GM13976 (cell line): ENCODE results near the gene RAB11FIP4.
A peak's percentile ranks its signal among the peaks of the same experiment; 100 is the strongest.

Source experiments
- DNase-seq: peaks from one replicate; pipeline ENCODE4 v3.0.0; 2012; ENCODE audit warnings: low spot score
- in situ Hi-C: fragments of 300-500 bp; cut with MboI; formaldehyde crosslinking; loops from one replicate; pipeline ENCODE4 v1.12.0; 2022; ENCODE audit warnings: low sequenced_read_pairs, mixed read lengths, inconsistent platforms; ENCODE audit not compliant: unreplicated experiment
- TF ChIP-seq, protein P1 (sequence below): IDR thresholded peaks from 2 replicates; pipeline ENCODE4 v1.5.1; 2012; ENCODE audit warnings: borderline replicate concordance, mild to moderate bottlenecking; ENCODE audit not compliant: insufficient read depth; ENCODE audit errors: extremely low read depth, missing control alignments, control extremely low read depth

The RAB11FIP4 gene

DNA sequence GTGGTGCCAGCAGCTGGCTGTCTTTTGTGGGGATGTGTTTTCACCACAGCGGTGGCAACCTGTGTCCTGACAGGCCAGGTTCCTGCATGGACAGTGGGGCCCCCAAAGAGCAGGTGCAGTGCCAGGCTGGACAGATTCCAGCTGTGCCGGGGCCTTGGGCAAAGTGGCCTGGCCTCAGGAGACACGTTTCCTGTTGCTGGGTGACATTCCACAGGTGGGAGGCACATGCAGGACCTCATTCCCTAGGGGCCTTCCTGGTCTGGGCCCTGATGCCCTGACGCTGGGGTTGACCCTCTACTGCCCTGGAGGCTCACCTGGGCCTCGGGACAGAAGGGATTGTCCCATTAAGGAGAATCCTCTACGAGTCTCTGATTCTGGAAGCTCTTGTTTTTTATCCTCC lies 182.4 kb downstream of the RAB11FIP4 start:
- in situ Hi-C loops, result no loop called here
- no peak for DNase-seq
- TF ChIP-seq, protein P1, sequence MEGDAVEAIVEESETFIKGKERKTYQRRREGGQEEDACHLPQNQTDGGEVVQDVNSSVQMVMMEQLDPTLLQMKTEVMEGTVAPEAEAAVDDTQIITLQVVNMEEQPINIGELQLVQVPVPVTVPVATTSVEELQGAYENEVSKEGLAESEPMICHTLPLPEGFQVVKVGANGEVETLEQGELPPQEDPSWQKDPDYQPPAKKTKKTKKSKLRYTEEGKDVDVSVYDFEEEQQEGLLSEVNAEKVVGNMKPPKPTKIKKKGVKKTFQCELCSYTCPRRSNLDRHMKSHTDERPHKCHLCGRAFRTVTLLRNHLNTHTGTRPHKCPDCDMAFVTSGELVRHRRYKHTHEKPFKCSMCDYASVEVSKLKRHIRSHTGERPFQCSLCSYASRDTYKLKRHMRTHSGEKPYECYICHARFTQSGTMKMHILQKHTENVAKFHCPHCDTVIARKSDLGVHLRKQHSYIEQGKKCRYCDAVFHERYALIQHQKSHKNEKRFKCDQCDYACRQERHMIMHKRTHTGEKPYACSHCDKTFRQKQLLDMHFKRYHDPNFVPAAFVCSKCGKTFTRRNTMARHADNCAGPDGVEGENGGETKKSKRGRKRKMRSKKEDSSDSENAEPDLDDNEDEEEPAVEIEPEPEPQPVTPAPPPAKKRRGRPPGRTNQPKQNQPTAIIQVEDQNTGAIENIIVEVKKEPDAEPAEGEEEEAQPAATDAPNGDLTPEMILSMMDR, result no peak

DNA sequence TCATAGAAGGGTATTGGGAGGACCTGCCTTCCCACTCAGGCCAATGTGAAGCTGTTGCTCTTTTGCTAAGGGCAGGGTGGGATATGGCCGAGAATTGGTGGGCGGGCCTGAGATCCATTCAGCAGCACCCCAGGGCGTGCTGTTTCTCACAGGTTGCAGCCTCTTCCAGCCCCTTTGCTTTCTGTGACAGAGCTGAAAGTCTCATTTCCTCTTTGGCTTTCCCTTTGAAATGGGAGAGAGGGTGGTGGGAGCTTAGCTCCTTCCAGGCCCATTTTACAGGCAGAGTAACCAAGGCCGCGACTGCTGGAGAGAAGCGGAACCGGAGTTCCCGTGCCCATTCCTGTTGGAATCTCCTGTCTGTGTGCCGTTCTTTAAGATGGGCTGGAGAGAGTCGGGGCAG lies 183.0 kb downstream of the RAB11FIP4 start:
- in situ Hi-C loops, result no loop called here
- TF ChIP-seq, protein P1, result no peak
- DNase-seq, result no peak

DNA sequence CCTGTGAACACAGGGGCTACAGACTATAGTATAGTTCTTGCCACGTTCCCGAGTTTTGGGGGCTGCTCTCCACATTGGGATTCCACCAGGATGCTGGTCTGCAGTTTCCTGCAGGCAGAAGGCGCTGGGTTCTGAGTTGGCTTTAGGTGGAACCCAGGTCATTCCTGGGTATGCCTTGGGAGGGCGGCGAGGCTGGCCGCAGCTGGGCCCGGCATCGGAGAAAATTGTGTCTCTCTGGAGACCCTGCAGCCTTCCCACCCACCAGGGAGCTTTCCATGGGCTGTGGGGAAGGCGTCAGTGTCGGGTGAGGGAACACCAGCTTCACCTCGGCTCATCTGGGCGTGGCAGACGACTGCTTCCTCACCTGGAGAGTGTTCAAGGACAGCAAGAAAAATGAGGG lies 183.6 kb downstream of the RAB11FIP4 start:
- in situ Hi-C loops, result no loop called here
- DNase-seq, result peak; percentile 13
- TF ChIP-seq, protein P1, result no peak

DNA sequence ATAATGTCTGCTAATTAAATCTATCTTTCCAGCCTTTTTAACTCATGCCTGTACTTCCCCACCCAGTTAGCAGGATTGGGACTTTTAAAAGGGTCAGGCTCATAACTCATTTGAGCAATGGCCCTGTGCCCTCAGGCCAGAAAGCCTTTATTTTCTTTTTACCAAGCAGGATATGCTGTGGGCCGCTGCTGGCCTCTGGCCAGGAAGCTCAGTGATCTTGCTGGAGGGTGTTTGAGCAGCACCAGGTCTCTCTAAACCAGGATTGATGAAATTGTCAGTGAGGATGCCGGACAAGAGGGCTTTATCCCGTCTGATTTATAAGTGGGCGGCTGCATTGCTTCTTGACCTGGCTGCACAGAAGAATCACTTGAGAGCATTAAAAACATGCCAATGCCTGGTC lies 187.8 kb downstream of the RAB11FIP4 start:
- DNase-seq, result no peak
- TF ChIP-seq, protein P1, result no peak
- in situ Hi-C loops, result no loop called here

DNA sequence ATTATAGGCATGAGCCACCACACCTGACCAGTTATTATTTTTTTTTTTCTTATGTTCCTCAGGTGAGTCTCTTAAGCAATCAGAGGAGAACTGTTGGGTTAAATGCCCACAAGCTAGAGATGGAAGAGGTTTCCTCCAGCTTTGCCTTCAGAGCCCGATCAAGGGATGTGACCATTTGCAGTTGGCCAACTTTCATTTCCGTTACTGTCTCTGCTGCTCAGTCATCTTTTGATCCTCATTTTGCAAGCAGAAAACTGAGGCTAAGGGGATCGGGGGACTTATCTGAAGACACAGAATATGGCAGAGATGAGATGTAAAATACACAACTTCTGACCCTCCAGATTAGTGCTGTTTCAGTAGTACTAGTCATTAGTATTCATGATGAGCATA lies 188.8 kb downstream of the RAB11FIP4 start:
- no peak for DNase-seq
- in situ Hi-C loops, result no loop called here
- TF ChIP-seq, protein P1, result no peak

DNA sequence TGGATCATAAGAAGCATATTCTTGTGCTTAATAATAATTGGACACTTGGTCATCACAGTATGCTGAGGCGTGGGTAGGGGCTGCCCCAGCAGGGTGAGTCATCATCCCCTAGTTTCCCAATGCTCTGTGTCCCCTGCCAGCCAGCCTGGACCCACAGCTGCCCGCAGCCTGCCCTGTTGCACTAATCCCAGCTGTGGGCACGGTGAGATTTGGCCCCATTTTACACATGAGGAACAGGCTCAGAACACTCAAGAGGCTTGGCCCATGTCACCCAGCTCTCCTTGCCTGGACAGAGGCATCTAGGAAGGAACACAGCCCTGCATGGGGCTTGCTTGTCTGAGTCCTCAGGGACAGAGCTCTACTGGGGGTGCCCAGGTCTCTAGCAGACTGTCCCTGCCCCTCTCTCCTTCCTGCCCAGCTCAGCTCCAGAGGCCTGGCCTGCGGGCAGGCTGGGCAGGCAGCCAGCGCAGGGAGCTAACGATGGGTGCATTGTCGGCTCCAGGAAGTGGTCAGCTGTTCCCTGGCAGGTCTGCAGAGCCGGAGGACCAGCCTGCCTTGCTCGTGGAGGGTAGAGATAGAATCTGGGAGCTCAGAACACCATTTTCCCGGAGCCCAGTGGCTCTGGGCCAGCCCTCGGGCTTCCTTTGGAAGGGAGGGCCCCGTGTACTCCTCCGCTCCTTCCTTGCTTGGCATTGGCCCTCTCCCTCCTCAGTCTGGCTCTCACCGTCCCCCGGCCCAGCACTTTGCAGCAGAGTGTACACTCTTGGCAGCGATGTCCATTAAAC lies 189.4 kb downstream of the RAB11FIP4 start:
- peak; percentile 61 for DNase-seq
- TF ChIP-seq, protein P1, result no peak
- in situ Hi-C loops, result no loop called here

DNA sequence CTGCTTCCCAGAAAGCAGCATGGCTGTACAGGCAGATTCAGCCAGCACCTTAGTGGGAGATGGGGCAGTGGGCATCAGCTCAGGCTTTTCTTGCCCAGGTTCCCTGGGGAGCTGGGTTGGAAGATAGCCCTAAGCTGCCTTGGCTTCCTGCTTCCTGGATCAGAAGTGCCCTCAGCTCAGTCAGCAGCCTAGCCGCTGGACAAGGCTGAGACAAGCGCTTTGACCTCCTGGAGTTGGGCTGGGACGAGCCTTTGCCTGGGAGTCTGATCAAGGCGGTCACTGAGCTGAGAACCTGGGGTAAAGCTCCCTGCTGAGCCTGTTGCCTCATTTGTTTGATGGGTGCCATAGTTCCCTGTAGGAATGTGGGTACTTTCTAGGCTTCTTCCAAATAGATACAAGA lies 190.0 kb downstream of the RAB11FIP4 start:
- in situ Hi-C loops, result no loop called here
- TF ChIP-seq, protein P1, result no peak
- DNase-seq, result no peak
